HepG2 (cell line): ENCODE results near the gene MUCL3. TPM values are rescaled to one million over a fixed set of nuclear protein-coding genes. Genes with fewer than 3 reads are reported as not detected.

Experiments
- ATAC-seq: fragments of 200-7000 bp; cut with Tn5 transposase; 3 replicates; pipeline ENCODE4 v1.9.1; 2020; ENCODE audit warnings: mild to moderate bottlenecking, moderate library complexity
- BruUV-seq: library from RNA; stranded (reverse); fragments of 400-500 nt; replicated peaks from 2 replicates; lab custom pipeline; 2021; lab: Mats Ljungman, UMichigan
- CTCF ChIA-PET: fragments of 300-600 bp; formaldehyde crosslinking; extraction: SDS; loops from one replicate; lab custom pipeline; 2021; ENCODE audit warnings: low total read pairs, inconsistent platforms, low intra/inter-chr PET ratio; lab: Yijun Ruan, JAX
- POLR2A ChIA-PET: fragments of 350-600 bp; sonication (Branson Sonifier 250); formaldehyde crosslinking; loops from one replicate; lab custom pipeline; 2020; ENCODE audit warnings: antibody characterized with exemption, inconsistent platforms; lab: Yijun Ruan, JAX
- DNase-seq: peaks from one replicate; pipeline ENCODE4 v3.0.0-alpha.2; 2015; ENCODE audit warnings: low spot score
- FAIRE-seq: peaks from 3 replicates; lab custom pipeline; 2011; peaks lifted over from hg19 to GRCh38; lab: Jason Lieb, UNC
- H2AFZ ChIP-seq: one replicate; pipeline ENCODE4 v1.6.1; 2011; ENCODE audit warnings: low read length, inconsistent platforms
- H3K27ac ChIP-seq: fragments of 300-600 bp; 3 replicates; pipeline ENCODE4 v1.8.0; 2011; ENCODE audit warnings: mixed run types, mild to moderate bottlenecking, mixed read lengths, low read length, inconsistent platforms; ENCODE audit not compliant: insufficient read depth; ENCODE audit errors: extremely low read length
- H3K27me3 ChIP-seq, 2 experiments: fragments of 200-600 bp in 1 of 2; 2 replicates in 1 of 2; 3 replicates in 1 of 2; pipeline versions ENCODE4 v1.6.0 to v1.8.0; 2011; ENCODE audit warnings: low read length in 2 of 2, mild to moderate bottlenecking in 2 of 2, moderate library complexity in 2 of 2, inconsistent platforms in 1 of 2; ENCODE audit not compliant: insufficient read depth in 2 of 2, control insufficient read depth in 1 of 2
- H3K36me3 ChIP-seq, 2 experiments: fragments of 200-600 bp in 1 of 2; replicated peaks in 1 of 2; 2 replicates in 1 of 2; 3 replicates in 1 of 2; pipeline versions ENCODE4 v1.5.1 to v1.8.0; 2011; ENCODE audit warnings: low read length in 2 of 2, inconsistent platforms in 1 of 2; ENCODE audit not compliant: insufficient read depth in 2 of 2, control insufficient read depth in 1 of 2
- H3K4me1 ChIP-seq: 2 replicates; pipeline ENCODE4 v1.5.1; 2012; ENCODE audit warnings: low read length, inconsistent platforms; ENCODE audit not compliant: insufficient read depth
- H3K4me2 ChIP-seq: 2 replicates; pipeline ENCODE4 v1.6.0; 2011; ENCODE audit warnings: low read depth, low read length, inconsistent platforms
- H3K4me3 ChIP-seq, 3 experiments: fragments of 200-600 bp in 1 of 3; sonication (generic), shearing (Covaris generic) in 1 of 3; replicated peaks in 1 of 3; 2 replicates each; pipeline ENCODE4 v1.5.1; 2011 to 2016; ENCODE audit warnings: low read length in 3 of 3, inconsistent platforms in 2 of 3, low read depth in 2 of 3, mild to moderate bottlenecking in 2 of 3, control low read depth in 1 of 3, mixed read lengths in 1 of 3; ENCODE audit not compliant: insufficient read depth in 1 of 3
- H3K79me2 ChIP-seq: one replicate; pipeline ENCODE4 v1.6.1; 2011; ENCODE audit warnings: low read length, inconsistent platforms; ENCODE audit not compliant: insufficient read depth
- H3K9ac ChIP-seq: 2 replicates; pipeline ENCODE4 v1.6.0; 2011; ENCODE audit warnings: mild to moderate bottlenecking, low read depth, low read length, inconsistent platforms; ENCODE audit not compliant: insufficient read depth
- H3K9me3 ChIP-seq: 2 replicates; pipeline ENCODE4 v1.5.1; 2012; ENCODE audit warnings: mild to moderate bottlenecking, low read length
- H4K20me1 ChIP-seq: 2 replicates; pipeline ENCODE4 v1.6.0; 2011; ENCODE audit warnings: inconsistent platforms, mild to moderate bottlenecking, low read length, moderate library complexity; ENCODE audit not compliant: insufficient read depth
- ATF1 ChIP-seq: IDR thresholded peaks from 2 replicates; pipeline ENCODE4 v1.6.1; 2016; ENCODE audit warnings: mild to moderate bottlenecking, control low read depth
- DR1 ChIP-seq: sonication (generic); formaldehyde crosslinking; IDR thresholded peaks from 2 replicates; pipeline ENCODE4 v1.8.0; 2021; ENCODE audit warnings: mild to moderate bottlenecking, missing genetic modification reagents, inconsistent platforms
- HIVEP1 ChIP-seq: sonication (generic); formaldehyde crosslinking; IDR thresholded peaks from 2 replicates; pipeline ENCODE4 v1.4.0; 2020; ENCODE audit warnings: mild to moderate bottlenecking, missing genetic modification reagents
- HMGA1 ChIP-seq: sonication (generic); formaldehyde crosslinking; conservative IDR thresholded peaks from 2 replicates; pipeline ENCODE4 v1.4.0; 2020; ENCODE audit warnings: missing genetic modification reagents
- IKZF5 ChIP-seq: IDR thresholded peaks from 2 replicates; pipeline ENCODE4 v1.6.1; 2018; ENCODE audit warnings: missing genetic modification reagents, mild to moderate bottlenecking, missing compliant biosample characterization
- KDM4B ChIP-seq: sonication (generic); formaldehyde crosslinking; IDR thresholded peaks from 2 replicates; pipeline ENCODE4 v1.4.0; 2020; ENCODE audit warnings: missing genetic modification reagents
- NFKBIZ ChIP-seq: IDR thresholded peaks from 2 replicates; pipeline ENCODE4 v1.6.1; 2018; ENCODE audit warnings: missing genetic modification reagents, missing compliant biosample characterization
- SIN3A ChIP-seq: IDR thresholded peaks from 2 replicates; pipeline ENCODE4 v1.6.1; 2011; ENCODE audit warnings: low read depth, mild to moderate bottlenecking, control low read depth, low read length, borderline replicate concordance
- SRSF9 ChIP-seq: fragments of 200-400 bp; formaldehyde crosslinking; IDR thresholded peaks from 2 replicates; pipeline ENCODE4 v1.6.1; 2018; ENCODE audit warnings: borderline replicate concordance, mild to moderate bottlenecking, low read depth, low read length; ENCODE audit not compliant: insufficient read depth, poor library complexity, severe bottlenecking
- ZNF292 ChIP-seq: sonication (generic); formaldehyde crosslinking; IDR thresholded peaks from 2 replicates; pipeline ENCODE4 v1.8.1; 2022; ENCODE audit warnings: mild to moderate bottlenecking, low read depth, missing genetic modification reagents, borderline replicate concordance
- ZNF501 ChIP-seq: sonication (generic); formaldehyde crosslinking; IDR thresholded peaks from 2 replicates; pipeline ENCODE4 v1.5.1; 2020; ENCODE audit warnings: mild to moderate bottlenecking, moderate library complexity, missing genetic modification reagents
- ZNF703 ChIP-seq: sonication (generic); formaldehyde crosslinking; IDR thresholded peaks from 2 replicates; pipeline ENCODE4 v1.5.1; 2020; ENCODE audit warnings: missing genetic modification reagents, mild to moderate bottlenecking, moderate library complexity, borderline replicate concordance
- ZNF761 ChIP-seq: sonication (generic); formaldehyde crosslinking; conservative IDR thresholded peaks from 2 replicates; pipeline ENCODE4 v1.4.0; 2020; ENCODE audit warnings: mild to moderate bottlenecking, missing genetic modification reagents
- WGBS: methylation state at CpG from one replicate; pipeline ENCODE4 v1.1.6; 2017; ENCODE audit warnings: low lambda C conversion rate; 5-methylcytosine and 5-hydroxymethylcytosine counted together
- in situ Hi-C: cut with HindIII; loops from 2 replicates; pipeline ENCODE4 v1.10.0; 2017; ENCODE audit warnings: low pct_unique_long_range_greater_than_20kb; ENCODE audit not compliant: extremely low pct_ligation_motif_present
- intact Hi-C: fragments of 100-400 bp; cut with micrococcal nuclease; formaldehyde crosslinking; loops from one replicate; pipeline ENCODE4 v1.10.0; 2022; ENCODE audit not compliant: unreplicated experiment
- polyA plus RNA-seq, 8 experiments: library from polyadenylated mRNA; depleted of rRNA in 3 of 8; stranded (reverse) in 7 of 8; unstranded in 1 of 8; fragments of >200 nt; fragmentation: Illumina TruSeq in 4 of 8; extraction: Trizol in 4 of 8; gene quantifications; 2 replicates each; pipeline versions ENCODE4 v1.2.1 to v1.2.3, GENCODE V29; 2011 to 2016; ENCODE audit warnings: low read depth in 4 of 8, missing spikeins in 1 of 8, mixed read lengths in 1 of 8; ENCODE audit not compliant: insufficient read depth in 1 of 8
- total RNA-seq, 5 experiments: library from RNA; depleted of rRNA; stranded (reverse); fragments of >200 nt; fragmentation: Illumina TruSeq; extraction: Trizol; gene quantifications; 2 replicates each; pipeline ENCODE4 v1.2.3, GENCODE V29; 2016; ENCODE audit warnings: low read depth in 1 of 5
- TF ChIP-seq, protein P1 (sequence below): IDR thresholded peaks from 2 replicates; pipeline ENCODE4 v1.6.1; 2016; ENCODE audit warnings: mild to moderate bottlenecking, missing biosample characterization, missing genetic modification reagents
- TF ChIP-seq, protein P2 (sequence below): sonication (generic); formaldehyde crosslinking; IDR thresholded peaks from 2 replicates; pipeline ENCODE4 v1.4.0; 2020; ENCODE audit warnings: missing genetic modification reagents
- TF ChIP-seq, protein P3 (sequence below): IDR thresholded peaks from 2 replicates; pipeline ENCODE4 v1.6.1; 2016; ENCODE audit warnings: low read depth, missing genetic modification reagents, missing compliant biosample characterization

MUCL3 gene
- total and polyA plus RNA-seq, 2 of the 13 experiments (the other 11 are each of a cell fraction or from before 2014, with no cell fraction given) = not detected

DNA sequence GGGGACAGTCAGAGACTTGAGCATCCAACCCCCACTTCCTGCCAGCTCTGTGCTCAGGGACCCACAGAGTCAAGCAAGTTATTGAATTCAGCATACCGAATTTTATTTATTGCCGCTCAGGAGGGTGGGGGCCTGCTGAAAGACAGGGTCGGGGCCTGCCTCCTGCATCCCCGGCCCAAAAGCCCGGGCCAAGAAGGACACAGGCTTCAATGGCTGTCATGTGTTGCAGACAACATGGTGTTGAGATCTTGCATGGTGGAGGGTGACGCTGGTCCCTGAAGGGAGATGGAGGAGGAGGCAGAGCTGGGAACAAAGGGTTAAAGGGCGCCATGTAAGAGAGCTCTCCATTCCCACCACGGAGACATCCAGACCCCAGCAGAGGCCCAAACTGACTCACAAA lies 9.5 kb upstream of the MUCL3 start (continued):
- TF ChIP-seq SIN3A (no peak), IKZF5 (no peak), SRSF9 (no peak)
- TF ChIP-seq, protein P1, sequence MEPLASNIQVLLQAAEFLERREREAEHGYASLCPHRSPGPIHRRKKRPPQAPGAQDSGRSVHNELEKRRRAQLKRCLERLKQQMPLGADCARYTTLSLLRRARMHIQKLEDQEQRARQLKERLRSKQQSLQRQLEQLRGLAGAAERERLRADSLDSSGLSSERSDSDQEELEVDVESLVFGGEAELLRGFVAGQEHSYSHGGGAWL (CRISPR knock-in tag) = no peak
- TF ChIP-seq, protein P2, sequence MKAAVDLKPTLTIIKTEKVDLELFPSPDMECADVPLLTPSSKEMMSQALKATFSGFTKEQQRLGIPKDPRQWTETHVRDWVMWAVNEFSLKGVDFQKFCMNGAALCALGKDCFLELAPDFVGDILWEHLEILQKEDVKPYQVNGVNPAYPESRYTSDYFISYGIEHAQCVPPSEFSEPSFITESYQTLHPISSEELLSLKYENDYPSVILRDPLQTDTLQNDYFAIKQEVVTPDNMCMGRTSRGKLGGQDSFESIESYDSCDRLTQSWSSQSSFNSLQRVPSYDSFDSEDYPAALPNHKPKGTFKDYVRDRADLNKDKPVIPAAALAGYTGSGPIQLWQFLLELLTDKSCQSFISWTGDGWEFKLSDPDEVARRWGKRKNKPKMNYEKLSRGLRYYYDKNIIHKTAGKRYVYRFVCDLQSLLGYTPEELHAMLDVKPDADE (CRISPR knock-in tag) = no peak

GRCh38 chr6:30931969-30932645 lies 8.7 kb upstream of the MUCL3 start, which contains the start of gene SFTA2:
SFTA2 (minus strand) TSS chr6:30932170; CDS start chr6:30932096, 74 bp downstream.
- Histone ChIP-seq H3K9ac (no peak within 1 kb of the TSS), H3K4me2 (no peak within 1 kb of the TSS), H3K4me1 (no peaks in the 10 kb centered on the region), H3K9me3 (no peaks in the 10 kb centered on the region), H4K20me1 (no peaks in the 10 kb centered on the region), H3K27ac (no peak within 1 kb of the TSS), H3K36me3 (no peaks in the 10 kb centered on the region), H3K79me2 (no peaks in the 10 kb centered on the region), H3K4me3 (no peak within 1 kb of the TSS), H2AFZ (no peak within 1 kb of the TSS), H3K27me3 (peaks cover 2 to 32% of the 10 kb centered on the region in 2 experiments; a peak in 2 of 5 replicates)
- in situ Hi-C loops (no loop called here), intact Hi-C loops (no loop called here)
- DNase-seq (no peak), ATAC-seq (no peak), FAIRE-seq (no peak)
- 36% methylated on average over 7 of the region's 7 CpGs for WGBS
- POLR2A ChIA-PET = no interaction called here
- CTCF ChIA-PET = no interaction called here
- BruUV-seq = no TSS peak
- no peak for TF ChIP-seq ZNF761 (CRISPR knock-in tag)
- no peak for TF ChIP-seq ATF1 (CRISPR knock-in tag)
- no peak for TF ChIP-seq DR1 (CRISPR knock-in tag)
- no peak for TF ChIP-seq ZNF292
- TF ChIP-seq, protein P3, sequence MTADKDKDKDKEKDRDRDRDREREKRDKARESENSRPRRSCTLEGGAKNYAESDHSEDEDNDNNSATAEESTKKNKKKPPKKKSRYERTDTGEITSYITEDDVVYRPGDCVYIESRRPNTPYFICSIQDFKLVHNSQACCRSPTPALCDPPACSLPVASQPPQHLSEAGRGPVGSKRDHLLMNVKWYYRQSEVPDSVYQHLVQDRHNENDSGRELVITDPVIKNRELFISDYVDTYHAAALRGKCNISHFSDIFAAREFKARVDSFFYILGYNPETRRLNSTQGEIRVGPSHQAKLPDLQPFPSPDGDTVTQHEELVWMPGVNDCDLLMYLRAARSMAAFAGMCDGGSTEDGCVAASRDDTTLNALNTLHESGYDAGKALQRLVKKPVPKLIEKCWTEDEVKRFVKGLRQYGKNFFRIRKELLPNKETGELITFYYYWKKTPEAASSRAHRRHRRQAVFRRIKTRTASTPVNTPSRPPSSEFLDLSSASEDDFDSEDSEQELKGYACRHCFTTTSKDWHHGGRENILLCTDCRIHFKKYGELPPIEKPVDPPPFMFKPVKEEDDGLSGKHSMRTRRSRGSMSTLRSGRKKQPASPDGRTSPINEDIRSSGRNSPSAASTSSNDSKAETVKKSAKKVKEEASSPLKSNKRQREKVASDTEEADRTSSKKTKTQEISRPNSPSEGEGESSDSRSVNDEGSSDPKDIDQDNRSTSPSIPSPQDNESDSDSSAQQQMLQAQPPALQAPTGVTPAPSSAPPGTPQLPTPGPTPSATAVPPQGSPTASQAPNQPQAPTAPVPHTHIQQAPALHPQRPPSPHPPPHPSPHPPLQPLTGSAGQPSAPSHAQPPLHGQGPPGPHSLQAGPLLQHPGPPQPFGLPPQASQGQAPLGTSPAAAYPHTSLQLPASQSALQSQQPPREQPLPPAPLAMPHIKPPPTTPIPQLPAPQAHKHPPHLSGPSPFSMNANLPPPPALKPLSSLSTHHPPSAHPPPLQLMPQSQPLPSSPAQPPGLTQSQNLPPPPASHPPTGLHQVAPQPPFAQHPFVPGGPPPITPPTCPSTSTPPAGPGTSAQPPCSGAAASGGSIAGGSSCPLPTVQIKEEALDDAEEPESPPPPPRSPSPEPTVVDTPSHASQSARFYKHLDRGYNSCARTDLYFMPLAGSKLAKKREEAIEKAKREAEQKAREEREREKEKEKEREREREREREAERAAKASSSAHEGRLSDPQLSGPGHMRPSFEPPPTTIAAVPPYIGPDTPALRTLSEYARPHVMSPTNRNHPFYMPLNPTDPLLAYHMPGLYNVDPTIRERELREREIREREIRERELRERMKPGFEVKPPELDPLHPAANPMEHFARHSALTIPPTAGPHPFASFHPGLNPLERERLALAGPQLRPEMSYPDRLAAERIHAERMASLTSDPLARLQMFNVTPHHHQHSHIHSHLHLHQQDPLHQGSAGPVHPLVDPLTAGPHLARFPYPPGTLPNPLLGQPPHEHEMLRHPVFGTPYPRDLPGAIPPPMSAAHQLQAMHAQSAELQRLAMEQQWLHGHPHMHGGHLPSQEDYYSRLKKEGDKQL = no peak
- TF ChIP-seq ZNF703 (CRISPR knock-in tag) = no peak
- TF ChIP-seq KDM4B (CRISPR knock-in tag) = no peak
- TF ChIP-seq NFKBIZ = no peak
- no peak for TF ChIP-seq HIVEP1 (CRISPR knock-in tag)
- no peak for TF ChIP-seq ZNF501 (CRISPR knock-in tag)
- TF ChIP-seq HMGA1 (CRISPR knock-in tag) = no peak
